H1 (cell line): Measurements from ENCODE around the gene CIAO2B. TPM values are rescaled to one million over a fixed set of nuclear protein-coding genes. Genes with fewer than 3 reads are reported as not detected.
A peak's percentile ranks its signal among the peaks of the same experiment; 100 is the strongest.

ENCODE experiments used
- CTCF ChIA-PET: fragments of 300-600 bp; sonication (Branson Sonifier 250); formaldehyde crosslinking; loops from one replicate; lab custom pipeline; 2021; ENCODE audit not compliant: partially characterized antibody; lab: Charles Lee
- POLR2A ChIA-PET: fragments of 300-600 bp; sonication (Branson Sonifier 250); formaldehyde crosslinking; loops from one replicate; lab custom pipeline; 2021; ENCODE audit warnings: inconsistent platforms; ENCODE audit not compliant: partially characterized antibody; lab: Charles Lee
- DNase-seq, 2 experiments: peaks; one replicate each; pipeline versions ENCODE4 v3.0.0 to v3.0.0-alpha.2; 2010 to 2022; ENCODE audit warnings: low spot score in 2 of 2, low read depth in 1 of 2, mixed read lengths in 1 of 2
- FAIRE-seq: peaks from 2 replicates; lab custom pipeline; 2011; peaks lifted over from hg19 to GRCh38; lab: Jason Lieb, UNC
- H2AFZ ChIP-seq: 2 replicates; pipeline ENCODE4 v1.8.1; 2012; ENCODE audit warnings: low read length, inconsistent platforms
- H2AK5ac ChIP-seq: 2 replicates; pipeline ENCODE4 v1.6.1; 2013; ENCODE audit warnings: low read depth, low read length
- H2BK120ac ChIP-seq: replicated peaks from 2 replicates; pipeline ENCODE3; 2013; ENCODE audit warnings: low read depth, low read length, inconsistent platforms
- H2BK12ac ChIP-seq: 2 replicates; pipeline ENCODE4 v1.6.1; 2013; ENCODE audit warnings: low read depth, low read length
- H2BK15ac ChIP-seq: 2 replicates; pipeline ENCODE4 v1.6.1; 2013; ENCODE audit warnings: low read length
- H2BK20ac ChIP-seq: 2 replicates; pipeline ENCODE4 v1.6.1; 2013; ENCODE audit warnings: low read length
- H2BK5ac ChIP-seq: 2 replicates; pipeline ENCODE4 v1.6.1; 2013; ENCODE audit warnings: low read depth, low read length
- H3K14ac ChIP-seq: 2 replicates; pipeline ENCODE4 v1.6.1; 2013; ENCODE audit warnings: inconsistent platforms; ENCODE audit not compliant: insufficient read length
- H3K18ac ChIP-seq: 2 replicates; pipeline ENCODE4 v1.6.1; 2013; ENCODE audit warnings: low read length; ENCODE audit errors: extremely low read depth
- H3K23ac ChIP-seq: 2 replicates; pipeline ENCODE4 v1.6.1; 2013; ENCODE audit warnings: inconsistent platforms; ENCODE audit not compliant: insufficient read length
- H3K23me2 ChIP-seq: 2 replicates; pipeline ENCODE4 v1.6.1; 2013; ENCODE audit warnings: low read depth, low read length
- H3K27ac ChIP-seq: 2 replicates; pipeline ENCODE4 v1.6.1; 2011; ENCODE audit warnings: low read depth, low read length, inconsistent platforms
- H3K27me3 ChIP-seq, 4 experiments: replicated peaks in 1 of 4; 1 replicate in 1 of 4; 2 replicates in 3 of 4; pipeline versions ENCODE4 v1.6.1 to v1.8.1; 2011 to 2013; ENCODE audit warnings: low read length in 3 of 4, mild to moderate bottlenecking in 3 of 4, inconsistent platforms in 2 of 4, mixed read lengths in 2 of 4, moderate library complexity in 1 of 4; ENCODE audit not compliant: control insufficient read depth in 3 of 4, insufficient read depth in 3 of 4; ENCODE audit errors: extremely low read depth in 1 of 4
- H3K36me3 ChIP-seq, 4 experiments: 2 replicates each; pipeline versions ENCODE4 v1.6.1 to v1.8.1; 2011 to 2013; ENCODE audit warnings: mild to moderate bottlenecking in 4 of 4, low read length in 3 of 4, moderate library complexity in 2 of 4, control low read depth in 1 of 4, inconsistent platforms in 1 of 4; ENCODE audit not compliant: insufficient read depth in 4 of 4, control insufficient read depth in 2 of 4
- H3K4ac ChIP-seq: replicated peaks from 2 replicates; pipeline ENCODE3; 2013; ENCODE audit warnings: low read length, low read depth, mixed read lengths, inconsistent platforms; ENCODE audit not compliant: insufficient read length
- H3K4me1 ChIP-seq, 4 experiments: replicated peaks in 1 of 4; 1 replicate in 1 of 4; 2 replicates in 3 of 4; pipeline versions ENCODE4 v1.6.1 to v1.8.1; 2011 to 2013; ENCODE audit warnings: low read length in 3 of 4, inconsistent platforms in 2 of 4, mixed read lengths in 1 of 4; ENCODE audit not compliant: insufficient read depth in 4 of 4, control insufficient read depth in 3 of 4
- H3K4me2 ChIP-seq, 2 experiments: 2 replicates each; pipeline versions ENCODE4 v1.6.1 to v1.8.1; 2011 to 2013; ENCODE audit warnings: low read depth in 2 of 2, low read length in 2 of 2, control low read depth in 1 of 2, inconsistent platforms in 1 of 2, mild to moderate bottlenecking in 1 of 2; ENCODE audit not compliant: insufficient read depth in 1 of 2
- H3K4me3 ChIP-seq, 4 experiments: fragments of 200-600, 300-600 bp in 1 of 4; sonication (generic), shearing (Covaris generic), sonication (Bioruptor Twin) in 1 of 4; 2 replicates each; pipeline versions ENCODE4 v1.5.1 to v1.8.1; 2011 to 2016; ENCODE audit warnings: low read length in 4 of 4, low read depth in 3 of 4, control low read depth in 2 of 4, inconsistent platforms in 2 of 4, mild to moderate bottlenecking in 2 of 4, mixed read lengths in 1 of 4, moderate library complexity in 1 of 4; ENCODE audit not compliant: insufficient read depth in 2 of 4; ENCODE audit errors: extremely low read depth in 1 of 4
- H3K56ac ChIP-seq: replicated peaks from 2 replicates; pipeline ENCODE3; 2013; ENCODE audit warnings: low read depth, mild to moderate bottlenecking, mixed read lengths, low read length, inconsistent platforms; ENCODE audit not compliant: insufficient read length
- H3K79me1 ChIP-seq: 2 replicates; pipeline ENCODE4 v1.6.1; 2013; ENCODE audit warnings: low read depth, low read length, control low read depth
- H3K79me2 ChIP-seq, 2 experiments: 2 replicates each; pipeline versions ENCODE4 v1.6.1 to v1.8.1; 2012 to 2013; ENCODE audit warnings: low read length in 2 of 2, mild to moderate bottlenecking in 2 of 2, inconsistent platforms in 1 of 2; ENCODE audit not compliant: insufficient read depth in 2 of 2, control insufficient read depth in 1 of 2
- H3K9ac ChIP-seq, 4 experiments: replicated peaks in 1 of 4; 1 replicate in 1 of 4; 2 replicates in 3 of 4; pipeline versions ENCODE4 v1.6.1 to v1.8.1; 2011 to 2013; ENCODE audit warnings: low read depth in 3 of 4, low read length in 3 of 4, control low read depth in 2 of 4, mild to moderate bottlenecking in 2 of 4, moderate library complexity in 2 of 4, inconsistent platforms in 1 of 4; ENCODE audit errors: extremely low read depth in 1 of 4
- H3K9me3 ChIP-seq, 2 experiments: 2 replicates each; pipeline versions ENCODE4 v1.6.1 to v1.8.1; 2012 to 2013; ENCODE audit warnings: mild to moderate bottlenecking in 2 of 2, moderate library complexity in 2 of 2, control low read depth in 1 of 2, inconsistent platforms in 1 of 2, low read depth in 1 of 2, low read length in 1 of 2, mixed read lengths in 1 of 2; ENCODE audit not compliant: insufficient read depth in 2 of 2
- H4K20me1 ChIP-seq, 2 experiments: replicated peaks in 1 of 2; 2 replicates each; pipeline versions ENCODE3 to v1.8.1; 2011 to 2013; ENCODE audit warnings: inconsistent platforms in 2 of 2, low read length in 2 of 2, mild to moderate bottlenecking in 1 of 2; ENCODE audit not compliant: insufficient read depth in 2 of 2, control insufficient read depth in 1 of 2
- H4K5ac ChIP-seq: 2 replicates; pipeline ENCODE4 v1.6.1; 2013; ENCODE audit warnings: low read length, low read depth, mixed read lengths, inconsistent platforms; ENCODE audit not compliant: insufficient read length
- H4K8ac ChIP-seq: 2 replicates; pipeline ENCODE4 v1.8.0; 2013; ENCODE audit warnings: mild to moderate bottlenecking, moderate library complexity, low read length, inconsistent platforms; ENCODE audit not compliant: insufficient read depth; ENCODE audit errors: extremely low read depth
- H4K91ac ChIP-seq: replicated peaks from 2 replicates; pipeline ENCODE3; 2013; ENCODE audit warnings: low read length, mixed read lengths, inconsistent platforms; ENCODE audit not compliant: insufficient read length
- KDM5A ChIP-seq: fragments of 200-600 bp; IDR thresholded peaks from 2 replicates; pipeline ENCODE4 v1.7.1; 2012; ENCODE audit warnings: mild to moderate bottlenecking, low read length, inconsistent platforms, mixed read lengths
- WGBS, 2 experiments: shearing (Covaris generic) in 1 of 2; methylation state at CpG; one replicate each; pipeline versions ENCODE4 v1.1.6 to v1.1.7; 2013 to 2015; ENCODE audit warnings: low lambda C conversion rate in 2 of 2, mixed read lengths in 2 of 2, inconsistent platforms in 1 of 2, low coverage in 1 of 2, missing lambda C conversion rate in 1 of 2; ENCODE audit not compliant: insufficient replicate concordance in 2 of 2, insufficient coverage in 1 of 2, insufficient read length in 1 of 2; ENCODE audit errors: extremely low coverage in 1 of 2, missing lambda C conversion rate in 1 of 2; 5-methylcytosine and 5-hydroxymethylcytosine counted together
- polyA plus RNA-seq, 7 experiments: library from polyadenylated mRNA; depleted of rRNA in 3 of 7; stranded (reverse) in 5 of 7; unstranded in 2 of 7; fragments of >200 nt in 5 of 7; fragments of 200-250 nt in 2 of 7; gene quantifications; 1 replicate in 5 of 7; 2 replicates in 1 of 7; 4 replicates in 1 of 7; pipeline versions ENCODE4 v1.2.1 to v1.2.3, GENCODE V29; 2011 to 2013; ENCODE audit warnings: missing spikeins in 2 of 7, mixed read lengths in 2 of 7
- total RNA-seq: library from RNA; stranded (reverse); fragmentation: NEBNext Ultra II Directional; extraction: Animal tissue kit (Norgen Biotek cat#: 25700); gene quantifications from 2 replicates; pipeline ENCODE4 v1.2.1, GENCODE V29; 2021

Gene CIAO2B
- total and polyA plus RNA-seq, 2 of the 8 experiments (the other 6 are each of a cell fraction or from before 2014, with no cell fraction given): 65.6 to 248 TPM

DNA sequence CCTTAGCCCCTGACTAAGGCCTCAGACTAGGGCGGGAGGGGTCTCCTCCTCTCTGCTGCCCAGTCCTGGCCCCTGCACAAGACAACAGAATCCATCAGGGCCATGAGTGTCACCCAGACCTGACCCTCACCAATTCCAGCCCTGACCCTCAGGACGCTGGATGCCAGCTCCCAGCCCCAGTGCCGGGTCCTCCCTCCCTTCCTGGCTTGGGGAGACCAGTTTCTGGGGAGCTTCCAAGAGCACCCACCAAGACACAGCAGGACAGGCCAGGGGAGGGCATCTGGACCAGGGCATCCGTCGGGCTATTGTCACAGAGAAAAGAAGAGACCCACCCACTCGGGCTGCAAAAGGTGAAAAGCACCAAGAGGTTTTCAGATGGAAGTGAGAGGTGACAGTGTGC lies 39.5 kb upstream of the CIAO2B start:
- Histone ChIP-seq H3K79me1 (no peaks in the 10 kb centered on the region), H3K23me2 (no peaks in the 10 kb centered on the region)

More for the DNA sequence above, 39.5 kb upstream of the CIAO2B start:
- no peak overlapping the region for H3K56ac ChIP-seq
- H2BK20ac ChIP-seq: no peak overlapping the region
- no peak overlapping the region for H2AK5ac ChIP-seq
- H4K8ac ChIP-seq: peak overlapping the region; percentile 25; the same call in 1 of the 2 replicates
- no peak overlapping the region for H3K9ac ChIP-seq
- DNase-seq (no peak), FAIRE-seq (no peak)
- CTCF ChIA-PET: interaction anchor here (0.6 to 10.2 kb wide), 8 partner anchors 12 to 212 kb away, joined by 3 to 130 read pairs (median 3); partner anchors contain the start of gene CES3
- no peak overlapping the region for H3K14ac ChIP-seq
- no peak for TF ChIP-seq KDM5A
- no peak overlapping the region for H4K91ac ChIP-seq
- H2BK15ac ChIP-seq: no peak overlapping the region
- H3K23ac ChIP-seq: no peak overlapping the region
- H4K5ac ChIP-seq: no peak overlapping the region
- H4K20me1 ChIP-seq: no peaks in the 10 kb centered on the region
- H3K4me1 ChIP-seq: no peaks in the 10 kb centered on the region; a peak in 1 of 7 replicates
- no peaks in the 10 kb centered on the region for H3K79me2 ChIP-seq
- POLR2A ChIA-PET: interaction anchor here (1.6 kb wide), 1 partner anchor 13 kb away, joined by 6 read pairs; the partner anchor contains the start of gene CES3
- H3K4me2 ChIP-seq: no peak overlapping the region
- no peak overlapping the region for H2BK12ac ChIP-seq
- no peaks in the 10 kb centered on the region for H3K36me3 ChIP-seq
- no peak overlapping the region for H2AFZ ChIP-seq
- no peak overlapping the region for H3K4ac ChIP-seq
- H3K18ac ChIP-seq: no peak overlapping the region
- H3K4me3 ChIP-seq: no peak overlapping the region
- H3K9me3 ChIP-seq: no peaks in the 10 kb centered on the region
- no peak overlapping the region for H3K27ac ChIP-seq
- WGBS, 2 experiments: 90% methylated on average over 3 of the region's 6 CpGs; no CpG with 5 or more reads in 1 of the 2 experiments
- H2BK120ac ChIP-seq: no peak overlapping the region
- no peaks in the 10 kb centered on the region for H3K27me3 ChIP-seq
- no peak overlapping the region for H2BK5ac ChIP-seq
